ENCODE results near the gene CCT4.
A peak's percentile ranks its signal among the peaks of the same experiment; 100 is the strongest.
"Not testable (repeated sequence)": the region's sequence is repeated elsewhere in the genome, so short reads cannot be mapped to it uniquely, and the experiment has no call there.

CCT4 gene

DNA sequence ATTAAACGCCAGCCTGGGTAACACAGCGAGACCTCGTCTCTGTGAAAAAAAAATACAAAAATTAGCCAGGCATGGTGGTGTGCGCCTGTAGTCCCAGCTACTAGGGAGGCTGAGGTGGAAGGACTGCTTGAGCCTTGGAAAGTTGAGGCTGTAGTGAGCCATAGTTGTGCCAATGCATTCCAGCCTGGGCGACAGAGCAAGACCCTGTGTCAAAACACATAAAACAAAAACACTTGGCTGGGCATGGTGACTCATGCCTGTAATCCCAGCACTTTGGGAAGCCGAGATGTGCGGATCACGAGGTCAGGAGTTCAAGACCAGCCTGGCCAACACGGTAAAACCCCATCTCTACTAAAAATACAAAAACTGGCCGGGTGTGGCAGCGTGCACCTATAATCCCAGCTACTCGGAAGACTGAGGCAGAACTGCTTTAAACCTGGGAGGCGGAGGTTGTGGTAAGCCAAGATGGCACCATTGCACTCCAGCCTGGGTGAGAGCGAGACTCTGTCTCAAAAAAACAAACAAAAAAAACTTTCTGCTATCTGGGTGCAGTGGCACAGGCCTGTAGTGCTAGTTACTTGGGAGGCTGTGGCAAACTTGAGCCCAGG is 21.9 kb downstream of the CCT4 start:
- not testable (repeated sequence) for H3K9ac ChIP-seq (ENCODE audit: low read length); H3K4me3 ChIP-seq (ENCODE audit: low read length); H3K27me3 ChIP-seq (ENCODE audit: control insufficient read depth, insufficient read depth, low read length); H3K4me1 ChIP-seq (ENCODE audit: control insufficient read depth, insufficient read depth, low read length); H3K27ac ChIP-seq (ENCODE audit: low read depth, low read length)
- H3K36me3 ChIP-seq (ENCODE audit: control insufficient read depth, insufficient read depth, low read length): peaks cover 14% of the 10 kb centered on the region

DNA sequence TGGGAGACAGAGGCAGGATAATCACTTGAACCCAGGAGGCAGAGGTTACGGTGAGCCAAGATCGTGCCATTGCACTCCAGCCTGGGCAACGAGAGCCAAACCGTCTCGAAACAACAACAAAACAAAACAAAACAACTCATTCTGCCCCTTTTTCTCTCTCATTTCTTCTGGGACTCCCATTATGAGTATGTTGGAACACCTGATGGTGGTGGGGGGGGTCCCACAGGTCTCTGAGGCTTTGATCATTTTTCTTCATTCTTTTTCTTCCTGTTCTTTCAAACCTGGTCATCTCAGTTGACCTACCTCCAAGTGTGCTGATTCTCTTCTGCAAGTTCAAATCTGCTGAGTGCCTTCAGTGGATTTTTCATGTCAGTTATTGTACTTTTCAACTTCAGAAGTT is 26.4 kb downstream of the CCT4 start:
- no peak overlapping the region for H3K4me3 ChIP-seq (ENCODE audit: low read length)
- H3K27ac ChIP-seq (ENCODE audit: low read depth, low read length): no peak overlapping the region
- no peaks in the 10 kb centered on the region for H3K4me1 ChIP-seq (ENCODE audit: control insufficient read depth, insufficient read depth, low read length)
- no peaks in the 10 kb centered on the region for H3K27me3 ChIP-seq (ENCODE audit: control insufficient read depth, insufficient read depth, low read length)
- no peak overlapping the region for H3K9ac ChIP-seq (ENCODE audit: low read length)
- H3K36me3 ChIP-seq (ENCODE audit: control insufficient read depth, insufficient read depth, low read length): peaks cover 6% of the 10 kb centered on the region

DNA sequence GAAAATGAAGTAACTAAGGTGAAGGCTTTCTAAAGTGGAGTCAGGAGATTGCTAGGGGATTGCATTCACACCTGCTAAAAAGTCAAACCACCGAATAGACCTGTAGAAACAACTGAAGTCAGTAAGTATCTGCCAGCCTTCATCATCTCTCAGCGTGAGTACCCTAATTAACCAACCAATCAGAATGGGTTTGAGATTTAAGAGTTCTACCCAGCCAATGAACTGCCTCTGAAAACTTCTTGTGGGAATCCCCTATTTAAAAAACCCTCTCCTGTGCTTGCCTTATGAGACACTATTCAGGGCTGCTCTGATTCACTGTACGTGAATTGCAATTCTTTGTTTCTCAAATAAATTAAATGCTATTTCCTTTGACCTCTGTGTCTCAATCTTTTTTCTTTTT is 31.2 kb downstream of the CCT4 start:
- Histone ChIP-seq H3K36me3 (ENCODE audit: control insufficient read depth, insufficient read depth, low read length) (no peaks in the 10 kb centered on the region), H3K9ac (ENCODE audit: low read length) (no peak overlapping the region)

DNA sequence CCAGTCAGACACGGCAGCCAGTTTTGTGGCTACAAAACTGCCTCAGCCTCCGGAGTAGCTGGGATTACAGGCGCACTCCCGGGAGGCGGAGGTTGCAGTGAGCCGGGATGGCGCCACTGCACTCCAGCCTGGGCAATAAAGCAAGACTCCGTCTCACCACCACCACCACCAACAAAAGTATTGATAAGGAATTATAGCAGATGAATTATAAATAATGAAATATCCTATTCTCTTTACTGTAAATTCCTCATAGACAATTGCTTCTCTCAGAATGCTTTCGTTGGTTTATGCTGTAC is 33.2 kb downstream of the CCT4 start:
- Histone ChIP-seq H3K9ac (ENCODE audit: low read length) (no peak overlapping the region), H3K4me3 (ENCODE audit: low read length) (peak overlapping the region; percentile 85)

More for the DNA sequence above, 31.2 kb downstream of the CCT4 start:
- Histone ChIP-seq H3K27ac (ENCODE audit: low read depth, low read length) (no peak overlapping the region), H3K4me3 (ENCODE audit: low read length) (no peak overlapping the region), H3K4me1 (ENCODE audit: control insufficient read depth, insufficient read depth, low read length) (no peaks in the 10 kb centered on the region), H3K27me3 (ENCODE audit: control insufficient read depth, insufficient read depth, low read length) (no peaks in the 10 kb centered on the region)

DNA sequence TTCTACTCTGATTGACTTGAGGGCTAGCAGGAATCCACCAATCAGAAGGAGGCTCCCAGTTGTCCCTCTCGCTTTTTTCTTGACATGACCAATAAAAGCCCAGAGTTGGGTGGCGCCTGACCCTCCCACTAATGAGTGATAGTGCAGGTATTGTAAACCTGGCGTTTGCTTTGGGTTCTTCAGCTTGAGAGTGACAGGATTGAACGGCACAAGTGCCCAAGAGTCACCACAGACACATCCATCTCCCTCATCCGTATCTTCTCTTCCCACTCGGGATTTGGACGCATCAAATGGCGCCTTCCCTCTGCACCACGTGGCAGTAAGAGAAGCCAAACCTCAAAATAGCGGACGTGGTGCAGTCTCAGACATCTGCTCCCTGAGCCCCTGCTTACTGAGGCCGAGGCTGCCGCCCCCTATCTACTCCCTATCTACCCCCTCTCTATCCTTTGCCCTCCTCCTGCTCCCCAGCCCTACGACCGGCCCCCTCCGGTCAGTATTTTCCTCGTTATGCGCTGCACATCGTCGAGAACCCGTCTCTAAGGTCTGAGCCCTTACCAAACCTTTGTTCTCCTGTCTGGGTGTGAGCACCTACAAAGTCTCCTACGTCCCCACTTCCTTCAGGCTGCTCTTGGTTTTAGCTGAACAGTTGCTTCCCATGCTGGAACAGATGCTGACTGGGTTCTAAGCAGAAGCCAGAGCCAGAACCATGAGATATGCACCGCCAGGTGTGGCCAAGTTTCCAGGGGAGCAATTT is 33.7 kb downstream of the CCT4 start:
- peak overlapping the region; percentile 85 for H3K4me3 ChIP-seq (ENCODE audit: low read length)
- no peaks in the 10 kb centered on the region for H3K27me3 ChIP-seq (ENCODE audit: control insufficient read depth, insufficient read depth, low read length)
- H3K27ac ChIP-seq (ENCODE audit: low read depth, low read length): no peak overlapping the region
- H3K36me3 ChIP-seq (ENCODE audit: control insufficient read depth, insufficient read depth, low read length): no peaks in the 10 kb centered on the region
- peak overlapping the region; percentile 11 for H3K9ac ChIP-seq (ENCODE audit: low read length)
- H3K4me1 ChIP-seq (ENCODE audit: control insufficient read depth, insufficient read depth, low read length): no peaks in the 10 kb centered on the region

More for the DNA sequence above, 33.2 kb downstream of the CCT4 start:
- no peaks in the 10 kb centered on the region for H3K4me1 ChIP-seq (ENCODE audit: control insufficient read depth, insufficient read depth, low read length)
- no peaks in the 10 kb centered on the region for H3K27me3 ChIP-seq (ENCODE audit: control insufficient read depth, insufficient read depth, low read length)
- no peaks in the 10 kb centered on the region for H3K36me3 ChIP-seq (ENCODE audit: control insufficient read depth, insufficient read depth, low read length)
- H3K27ac ChIP-seq (ENCODE audit: low read depth, low read length): no peak overlapping the region

- no peaks in the 10 kb centered on the region for H3K27me3 ChIP-seq (ENCODE audit: control insufficient read depth, insufficient read depth, low read length)
- peak within 1 kb of the TSS; percentile 85 for H3K4me3 ChIP-seq (ENCODE audit: low read length)
- no peaks in the 10 kb centered on the region for H3K36me3 ChIP-seq (ENCODE audit: control insufficient read depth, insufficient read depth, low read length)
- peak within 1 kb of the TSS; percentile 61 for H3K9ac ChIP-seq (ENCODE audit: low read length)
- no peaks in the 10 kb centered on the region for H3K4me1 ChIP-seq (ENCODE audit: control insufficient read depth, insufficient read depth, low read length)
- peak within 1 kb of the TSS; percentile 92 for H3K27ac ChIP-seq (ENCODE audit: low read depth, low read length)
Measured at GRCh38 chr2:61853847-61854563, 34.5 kb downstream of the CCT4 start, which contains the start of gene FAM161A. TSS of gene FAM161A (minus strand) at chr2:61854060. CDS start at chr2:61854041, 19 bp downstream.

DNA sequence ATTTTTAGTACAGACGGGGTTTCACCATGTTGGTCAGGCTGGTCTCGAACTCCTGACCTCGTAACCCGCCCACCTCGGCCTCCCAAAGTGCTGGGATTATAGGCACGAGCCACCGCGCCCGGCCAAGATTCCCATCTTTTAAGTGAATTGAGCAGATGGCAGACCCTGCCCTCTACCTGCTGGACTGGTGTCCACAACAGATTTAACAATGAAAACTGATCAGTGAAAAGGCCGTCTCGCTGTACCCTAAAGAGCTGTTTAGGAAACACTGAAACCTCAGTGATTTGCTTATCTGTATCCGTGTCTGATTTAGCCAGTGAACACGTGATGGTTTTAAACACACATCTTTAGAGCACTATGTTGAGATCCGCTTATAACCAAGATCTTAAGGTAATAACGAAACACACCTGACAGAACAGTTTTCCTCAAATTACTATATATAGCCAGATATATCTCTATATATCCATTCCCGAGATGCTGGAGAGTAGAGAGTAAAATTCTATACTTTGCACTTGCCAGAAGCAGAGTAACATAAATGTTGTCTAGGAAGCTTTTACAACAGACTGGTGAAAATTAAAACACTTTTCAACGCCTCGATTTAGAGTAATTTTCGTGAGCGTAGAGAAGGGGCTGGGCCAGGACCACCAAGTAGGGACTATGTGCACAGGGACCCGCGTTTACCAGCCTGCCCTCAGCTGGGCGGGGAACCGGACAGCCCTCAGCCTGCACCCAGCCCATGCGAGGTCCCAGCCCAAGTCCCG is 35.2 kb downstream of the CCT4 start:
- no peaks in the 10 kb centered on the region for H3K36me3 ChIP-seq (ENCODE audit: control insufficient read depth, insufficient read depth, low read length)
- peak overlapping the region; percentile 85 for H3K4me3 ChIP-seq (ENCODE audit: low read length)
- H3K9ac ChIP-seq (ENCODE audit: low read length): peak overlapping the region; percentile 33
- H3K4me1 ChIP-seq (ENCODE audit: control insufficient read depth, insufficient read depth, low read length): no peaks in the 10 kb centered on the region
- H3K27ac ChIP-seq (ENCODE audit: low read depth, low read length): peak overlapping the region; percentile 92
- no peaks in the 10 kb centered on the region for H3K27me3 ChIP-seq (ENCODE audit: control insufficient read depth, insufficient read depth, low read length)

DNA sequence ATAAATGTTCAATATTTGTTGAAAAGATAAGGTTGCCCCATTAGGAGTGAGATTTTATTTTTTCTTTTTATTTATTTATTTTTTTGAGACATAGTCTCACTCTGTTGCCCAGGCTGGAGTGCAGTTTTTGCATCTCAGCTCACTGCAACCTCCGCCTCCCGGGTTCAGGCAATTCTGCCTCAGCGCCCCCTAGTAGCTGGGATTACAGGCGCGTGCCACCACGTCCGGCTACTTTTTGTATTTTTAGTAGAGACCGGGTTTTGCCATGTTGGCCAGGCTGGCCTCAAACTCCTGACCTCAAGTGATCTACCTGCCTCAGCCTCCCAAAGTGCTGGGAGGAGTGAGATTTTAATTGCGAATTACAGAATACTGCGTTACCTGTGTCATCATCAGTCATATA is 37.2 kb downstream of the CCT4 start:
- H3K4me3 ChIP-seq (ENCODE audit: low read length); H3K27ac ChIP-seq (ENCODE audit: low read depth, low read length); H3K27me3 ChIP-seq (ENCODE audit: control insufficient read depth, insufficient read depth, low read length); H3K9ac ChIP-seq (ENCODE audit: low read length); H3K36me3 ChIP-seq (ENCODE audit: control insufficient read depth, insufficient read depth, low read length); H3K4me1 ChIP-seq (ENCODE audit: control insufficient read depth, insufficient read depth, low read length): not testable (repeated sequence)

GRCh38 chr2:61845320-61845719 is 43.1 kb downstream of the CCT4 start:
- no peaks in the 10 kb centered on the region for H3K27me3 ChIP-seq (ENCODE audit: control insufficient read depth, insufficient read depth, low read length)
- no peak overlapping the region for H3K27ac ChIP-seq (ENCODE audit: low read depth, low read length)
- no peak overlapping the region for H3K9ac ChIP-seq (ENCODE audit: low read length)
- H3K36me3 ChIP-seq (ENCODE audit: control insufficient read depth, insufficient read depth, low read length): no peaks in the 10 kb centered on the region
- no peak overlapping the region for H3K4me3 ChIP-seq (ENCODE audit: low read length)
- H3K4me1 ChIP-seq (ENCODE audit: control insufficient read depth, insufficient read depth, low read length): no peaks in the 10 kb centered on the region

GRCh38 chr2:61841286-61841685 is 47.2 kb downstream of the CCT4 start:
- no peaks in the 10 kb centered on the region for H3K36me3 ChIP-seq (ENCODE audit: control insufficient read depth, insufficient read depth, low read length)
- no peak overlapping the region for H3K4me3 ChIP-seq (ENCODE audit: low read length)
- H3K4me1 ChIP-seq (ENCODE audit: control insufficient read depth, insufficient read depth, low read length): no peaks in the 10 kb centered on the region

GRCh38 chr2:61834893-61835292 is 53.6 kb downstream of the CCT4 start:
- Histone ChIP-seq H3K36me3 (ENCODE audit: control insufficient read depth, insufficient read depth, low read length) (no peaks in the 10 kb centered on the region), H3K4me1 (ENCODE audit: control insufficient read depth, insufficient read depth, low read length) (no peaks in the 10 kb centered on the region), H3K27ac (ENCODE audit: low read depth, low read length) (no peak overlapping the region), H3K9ac (ENCODE audit: low read length) (no peak overlapping the region), H3K4me3 (ENCODE audit: low read length) (no peak overlapping the region), H3K27me3 (ENCODE audit: control insufficient read depth, insufficient read depth, low read length) (no peaks in the 10 kb centered on the region)

More at GRCh38 chr2:61841286-61841685, 47.2 kb downstream of the CCT4 start:
- H3K27me3 ChIP-seq (ENCODE audit: control insufficient read depth, insufficient read depth, low read length): no peaks in the 10 kb centered on the region
- no peak overlapping the region for H3K27ac ChIP-seq (ENCODE audit: low read depth, low read length)
- no peak overlapping the region for H3K9ac ChIP-seq (ENCODE audit: low read length)

DNA sequence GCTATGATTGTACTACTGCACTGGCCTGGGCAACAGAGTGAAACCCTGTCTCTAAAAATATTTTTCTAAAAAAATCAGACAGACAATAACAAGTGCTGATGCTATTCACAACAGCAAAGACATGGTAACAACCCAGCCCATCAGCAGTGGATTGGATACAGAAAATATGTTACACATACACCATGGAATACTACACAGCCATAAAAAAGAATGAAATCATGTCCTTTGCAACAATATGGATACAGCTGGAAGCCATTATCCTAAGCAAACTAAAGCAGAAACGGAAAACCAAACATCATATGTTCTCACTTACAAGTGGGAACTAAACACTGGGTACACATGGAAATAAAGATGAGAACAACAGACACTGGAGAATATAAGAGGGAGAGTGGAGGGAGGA is 54.5 kb downstream of the CCT4 start:
- H3K27me3 ChIP-seq (ENCODE audit: control insufficient read depth, insufficient read depth, low read length): no peaks in the 10 kb centered on the region
- H3K4me1 ChIP-seq (ENCODE audit: control insufficient read depth, insufficient read depth, low read length): no peaks in the 10 kb centered on the region
- no peak overlapping the region for H3K4me3 ChIP-seq (ENCODE audit: low read length)
- H3K27ac ChIP-seq (ENCODE audit: low read depth, low read length): no peak overlapping the region
- H3K36me3 ChIP-seq (ENCODE audit: control insufficient read depth, insufficient read depth, low read length): no peaks in the 10 kb centered on the region
- H3K9ac ChIP-seq (ENCODE audit: low read length): no peak overlapping the region

All from rectal smooth muscle tissue (tissue), 1 donor.